PFSK-1 (cell line): Measurements from ENCODE around the gene B3GNT2.

Experiments used
- POLR2AphosphoS5 ChIP-seq: IDR thresholded peaks from 2 replicates; pipeline ENCODE4 v1.6.1; 2012; ENCODE audit warnings: low read depth, mild to moderate bottlenecking, control low read depth, low read length, moderate library complexity
- SIN3A ChIP-seq: IDR thresholded peaks from 2 replicates; pipeline ENCODE4 v1.6.1; 2012; ENCODE audit warnings: mild to moderate bottlenecking, low read length, moderate library complexity, borderline replicate concordance; ENCODE audit not compliant: insufficient read depth
- TF ChIP-seq, protein P1 (sequence below), 2 experiments: IDR thresholded peaks; 2 replicates each; pipeline versions ENCODE4 v1.6.1 to v1.8.0; 2011 to 2012; ENCODE audit warnings: low read depth in 2 of 2, low read length in 2 of 2, control low read depth in 1 of 2, inconsistent platforms in 1 of 2, mild to moderate bottlenecking in 1 of 2, moderate library complexity in 1 of 2; ENCODE audit not compliant: insufficient read depth in 1 of 2

DNA sequence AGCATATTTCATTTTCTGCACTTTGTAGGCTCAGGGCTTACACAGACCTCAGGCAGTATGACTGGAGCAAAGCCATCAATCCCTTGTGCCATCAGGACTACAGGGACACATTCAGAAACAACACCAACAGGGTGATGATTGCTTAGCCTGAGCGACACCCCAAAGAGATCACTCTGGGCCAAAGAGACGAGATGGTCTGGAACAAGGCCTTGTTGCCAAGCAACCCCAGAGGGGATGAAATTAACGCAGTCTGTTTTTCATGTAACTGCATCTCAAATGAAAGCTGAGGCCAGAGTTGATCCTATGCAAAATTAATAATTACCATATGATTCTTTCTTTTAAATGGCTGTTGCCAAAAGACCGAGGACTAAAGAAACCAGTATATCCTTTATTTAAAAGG, 20.2 kb upstream of the B3GNT2 start:
- no peak for TF ChIP-seq POLR2AphosphoS5
- TF ChIP-seq SIN3A, result no peak
- TF ChIP-seq, protein P1, sequence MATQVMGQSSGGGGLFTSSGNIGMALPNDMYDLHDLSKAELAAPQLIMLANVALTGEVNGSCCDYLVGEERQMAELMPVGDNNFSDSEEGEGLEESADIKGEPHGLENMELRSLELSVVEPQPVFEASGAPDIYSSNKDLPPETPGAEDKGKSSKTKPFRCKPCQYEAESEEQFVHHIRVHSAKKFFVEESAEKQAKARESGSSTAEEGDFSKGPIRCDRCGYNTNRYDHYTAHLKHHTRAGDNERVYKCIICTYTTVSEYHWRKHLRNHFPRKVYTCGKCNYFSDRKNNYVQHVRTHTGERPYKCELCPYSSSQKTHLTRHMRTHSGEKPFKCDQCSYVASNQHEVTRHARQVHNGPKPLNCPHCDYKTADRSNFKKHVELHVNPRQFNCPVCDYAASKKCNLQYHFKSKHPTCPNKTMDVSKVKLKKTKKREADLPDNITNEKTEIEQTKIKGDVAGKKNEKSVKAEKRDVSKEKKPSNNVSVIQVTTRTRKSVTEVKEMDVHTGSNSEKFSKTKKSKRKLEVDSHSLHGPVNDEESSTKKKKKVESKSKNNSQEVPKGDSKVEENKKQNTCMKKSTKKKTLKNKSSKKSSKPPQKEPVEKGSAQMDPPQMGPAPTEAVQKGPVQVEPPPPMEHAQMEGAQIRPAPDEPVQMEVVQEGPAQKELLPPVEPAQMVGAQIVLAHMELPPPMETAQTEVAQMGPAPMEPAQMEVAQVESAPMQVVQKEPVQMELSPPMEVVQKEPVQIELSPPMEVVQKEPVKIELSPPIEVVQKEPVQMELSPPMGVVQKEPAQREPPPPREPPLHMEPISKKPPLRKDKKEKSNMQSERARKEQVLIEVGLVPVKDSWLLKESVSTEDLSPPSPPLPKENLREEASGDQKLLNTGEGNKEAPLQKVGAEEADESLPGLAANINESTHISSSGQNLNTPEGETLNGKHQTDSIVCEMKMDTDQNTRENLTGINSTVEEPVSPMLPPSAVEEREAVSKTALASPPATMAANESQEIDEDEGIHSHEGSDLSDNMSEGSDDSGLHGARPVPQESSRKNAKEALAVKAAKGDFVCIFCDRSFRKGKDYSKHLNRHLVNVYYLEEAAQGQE (IDR thresholded peaks at IDR 0.05; ENCODE audit: insufficient read depth in 1 of 2, low read depth in 2 of 2, low read length in 2 of 2), result no peak
